ENCODE measurements around the gene XCL2. TPM values are rescaled to one million over a fixed set of nuclear protein-coding genes. Genes with fewer than 3 reads are reported as not detected.

Gene XCL2
- polyA plus RNA-seq, 1 of the 3 experiments (the other 2 are of a cell fraction) = not detected

DNA sequence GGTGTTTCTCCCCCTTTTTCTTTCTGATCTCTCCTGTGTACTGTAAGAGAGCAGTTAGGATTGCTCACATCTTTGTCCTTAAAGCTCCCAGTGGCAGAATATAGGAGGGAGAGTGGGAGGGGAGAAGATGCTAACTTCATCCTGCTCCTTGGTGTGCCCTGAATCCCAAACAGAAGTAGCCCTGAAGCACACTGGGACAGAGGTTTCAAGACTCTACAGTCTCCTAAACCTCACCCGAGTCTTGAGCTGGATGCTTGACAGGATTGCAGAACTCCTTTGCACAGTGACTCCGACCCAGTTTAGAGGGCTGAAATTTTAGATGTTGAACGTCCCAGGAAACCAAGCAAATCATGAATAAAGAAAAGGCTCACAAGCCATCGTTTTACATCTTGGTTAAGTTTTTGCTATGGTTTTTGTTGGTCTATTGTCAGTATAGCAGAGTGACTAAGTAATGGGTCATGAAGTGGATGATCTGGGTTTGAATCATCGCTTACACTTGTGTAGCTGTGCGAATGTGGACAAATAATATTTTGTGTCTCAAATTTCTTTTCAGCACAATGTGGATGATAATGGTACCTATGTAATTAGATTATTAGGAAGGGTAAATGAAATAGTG, 37.5 kb downstream of the XCL2 start:
- peaks cover 13% of the 10 kb centered on the region for H3F3A ChIP-seq (replicated peaks; ENCODE audit: insufficient read depth)
- H3K27me3 ChIP-seq (ENCODE audit: insufficient read depth) = no peaks in the 10 kb centered on the region
- H3K9ac ChIP-seq = peak overlapping the region; percentile 39; the same call in 1 of the 2 replicates
- H3K4me1 ChIP-seq (ENCODE audit: control insufficient read depth in 1 of 2, insufficient read depth in 2 of 2, low read depth in 1 of 2, low read length in 1 of 2) = peaks cover 3 to 6% of the 10 kb centered on the region in 2 experiments; a peak in 3 of 4 replicates
- H3K9me3 ChIP-seq = no peaks in the 10 kb centered on the region
- no peaks in the 10 kb centered on the region for H3K9me2 ChIP-seq
- H4K20me1 ChIP-seq (ENCODE audit: insufficient read depth) = no peaks in the 10 kb centered on the region
- ChIA-PET POLR2A (no interaction called here), CTCF (interaction anchor here (1.5 kb wide), 1 partner anchor 67 kb away, joined by 5 read pairs; no protein-coding TSS in a partner anchor)
- no peak overlapping the region for H3K4me3 ChIP-seq (ENCODE audit: low read depth in 2 of 2, low read length in 1 of 2)
- no peaks in the 10 kb centered on the region for H3K36me3 ChIP-seq (replicated peaks in 1 of 2; ENCODE audit: control insufficient read depth in 1 of 2, insufficient read depth in 2 of 2, low read length in 1 of 2)
- 42% methylated on average over 6 of the region's 6 CpGs for WGBS (ENCODE audit: low lambda C conversion rate)
- peak overlapping the region; percentile 69; the same call in 1 of the 2 replicates for H2AFZ ChIP-seq (ENCODE audit: low read depth)
- DNase-seq = no peak
- TF ChIP-seq TCF12 (IDR thresholded peaks at IDR 0.05) (peak; percentile 52; the same call in 1 of the 2 replicates), FOXM1 (IDR thresholded peaks at IDR 0.05; ENCODE audit: low read depth) (no peak), POLR2AphosphoS5 (IDR thresholded peaks at IDR 0.05; ENCODE audit: low read depth, low read length) (no peak), TEAD4 (IDR thresholded peaks at IDR 0.05; ENCODE audit: borderline replicate concordance, insufficient read depth) (no peak), EP300 (IDR thresholded peaks at IDR 0.05; ENCODE audit: borderline replicate concordance in 1 of 2, low read depth in 1 of 2, low read length in 1 of 2) (no peak), GABPA (IDR thresholded peaks at IDR 0.05; ENCODE audit: low read depth) (no peak), FOSL2 (IDR thresholded peaks at IDR 0.05; ENCODE audit: borderline replicate concordance, low read depth) (peak; percentile 93), SMC3 (IDR thresholded peaks at IDR 0.05; ENCODE audit: low read depth, low read length) (no peak), RAD21 (IDR thresholded peaks at IDR 0.05; ENCODE audit: low read length) (no peak), SIN3A (IDR thresholded peaks at IDR 0.05; ENCODE audit: borderline replicate concordance, low read depth, low read length) (no peak), NRF1 (IDR thresholded peaks at IDR 0.05; ENCODE audit: low read depth, low read length) (no peak), JUND (IDR thresholded peaks at IDR 0.05) (peak; percentile 85), RFX5 (IDR thresholded peaks at IDR 0.05; ENCODE audit: low read length) (no peak), NFIC (IDR thresholded peaks at IDR 0.05; ENCODE audit: borderline replicate concordance) (peak; percentile 33; the same call in 1 of the 2 replicates), TAF1 (IDR thresholded peaks at IDR 0.05; ENCODE audit: borderline replicate concordance, low read depth, low read length) (no peak)
- TF ChIP-seq, protein P1, sequence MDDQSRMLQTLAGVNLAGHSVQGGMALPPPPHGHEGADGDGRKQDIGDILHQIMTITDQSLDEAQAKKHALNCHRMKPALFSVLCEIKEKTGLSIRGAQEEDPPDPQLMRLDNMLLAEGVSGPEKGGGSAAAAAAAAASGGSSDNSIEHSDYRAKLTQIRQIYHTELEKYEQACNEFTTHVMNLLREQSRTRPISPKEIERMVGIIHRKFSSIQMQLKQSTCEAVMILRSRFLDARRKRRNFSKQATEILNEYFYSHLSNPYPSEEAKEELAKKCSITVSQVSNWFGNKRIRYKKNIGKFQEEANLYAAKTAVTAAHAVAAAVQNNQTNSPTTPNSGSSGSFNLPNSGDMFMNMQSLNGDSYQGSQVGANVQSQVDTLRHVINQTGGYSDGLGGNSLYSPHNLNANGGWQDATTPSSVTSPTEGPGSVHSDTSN (IDR thresholded peaks at IDR 0.05) = peak; percentile 50
- TF ChIP-seq, protein P2, sequence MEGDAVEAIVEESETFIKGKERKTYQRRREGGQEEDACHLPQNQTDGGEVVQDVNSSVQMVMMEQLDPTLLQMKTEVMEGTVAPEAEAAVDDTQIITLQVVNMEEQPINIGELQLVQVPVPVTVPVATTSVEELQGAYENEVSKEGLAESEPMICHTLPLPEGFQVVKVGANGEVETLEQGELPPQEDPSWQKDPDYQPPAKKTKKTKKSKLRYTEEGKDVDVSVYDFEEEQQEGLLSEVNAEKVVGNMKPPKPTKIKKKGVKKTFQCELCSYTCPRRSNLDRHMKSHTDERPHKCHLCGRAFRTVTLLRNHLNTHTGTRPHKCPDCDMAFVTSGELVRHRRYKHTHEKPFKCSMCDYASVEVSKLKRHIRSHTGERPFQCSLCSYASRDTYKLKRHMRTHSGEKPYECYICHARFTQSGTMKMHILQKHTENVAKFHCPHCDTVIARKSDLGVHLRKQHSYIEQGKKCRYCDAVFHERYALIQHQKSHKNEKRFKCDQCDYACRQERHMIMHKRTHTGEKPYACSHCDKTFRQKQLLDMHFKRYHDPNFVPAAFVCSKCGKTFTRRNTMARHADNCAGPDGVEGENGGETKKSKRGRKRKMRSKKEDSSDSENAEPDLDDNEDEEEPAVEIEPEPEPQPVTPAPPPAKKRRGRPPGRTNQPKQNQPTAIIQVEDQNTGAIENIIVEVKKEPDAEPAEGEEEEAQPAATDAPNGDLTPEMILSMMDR (IDR thresholded peaks at IDR 0.05) = no peak
- H3K79me2 ChIP-seq (ENCODE audit: insufficient read depth) = no peaks in the 10 kb centered on the region
- H3K27ac ChIP-seq (ENCODE audit: low read depth in 2 of 2, low read length in 1 of 2) = peak overlapping the region in 1 of 2 experiments; percentile 74; a peak in 2 of 4 replicates
- H3K4me2 ChIP-seq = peak overlapping the region; percentile 61
